Measurements from ENCODE around the gene PLCG1. TPM values are rescaled to one million over a fixed set of nuclear protein-coding genes. Genes with fewer than 3 reads are reported as not detected.

PLCG1 gene
- total RNA-seq, 2 donors from 2014 or later, result 40.0 to 87.7 TPM

DNA sequence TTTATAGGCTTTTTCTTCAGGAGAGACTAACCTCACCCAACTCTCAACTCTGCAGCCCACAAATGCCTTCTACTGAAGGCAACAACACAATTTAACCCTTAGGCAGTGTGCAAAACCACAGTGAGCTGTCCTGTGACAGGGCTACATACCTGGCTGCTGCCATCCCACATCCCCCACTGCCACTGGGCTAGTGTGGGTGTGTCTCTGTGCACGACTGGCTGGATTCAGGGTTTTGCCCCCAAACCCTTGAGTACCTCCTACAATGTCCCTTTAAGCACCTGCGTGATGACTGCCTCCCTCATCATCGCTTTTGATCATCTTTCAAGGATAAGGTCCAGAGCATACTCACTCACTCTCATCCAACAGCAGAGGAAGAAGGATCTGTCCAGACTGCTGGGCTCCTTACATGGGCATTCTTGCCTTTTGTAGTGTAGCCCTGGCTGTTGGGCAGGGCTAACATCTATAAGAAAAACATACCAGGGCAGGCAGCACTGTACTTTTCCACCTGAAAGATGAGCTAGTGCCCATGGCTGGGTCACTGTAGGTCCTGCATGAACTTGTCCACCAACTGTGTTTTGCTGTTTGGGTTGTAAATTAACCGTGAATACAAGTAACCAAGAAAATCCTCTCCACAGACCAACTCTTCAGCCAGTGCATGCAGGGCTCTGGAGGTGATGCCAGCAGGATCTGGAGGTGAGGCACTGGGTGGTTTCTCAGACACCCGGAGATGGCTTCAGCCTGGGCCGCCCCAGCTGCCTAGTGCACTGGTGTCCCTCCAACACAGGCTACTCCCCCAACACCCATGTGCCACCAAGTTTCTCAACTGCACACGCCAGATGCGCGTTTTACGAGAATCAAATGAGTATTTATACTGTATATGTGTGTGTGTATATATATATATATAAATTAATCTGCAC is 45.2 kb downstream of the PLCG1 start:
- no peak for ATAC-seq
- H3K9me3 ChIP-seq, result no peaks in the 10 kb centered on the region
- H3K36me3 ChIP-seq (replicated peaks in 1 of 2; ENCODE audit: insufficient read depth in 1 of 2, low read depth in 2 of 2), result no peaks in the 10 kb centered on the region
- no peak overlapping the region for H3K27ac ChIP-seq
- no peak overlapping the region for H3K4me3 ChIP-seq
- no peak for DNase-seq
- no peaks in the 10 kb centered on the region for H3K4me1 ChIP-seq
- intact Hi-C loops (cut with DNase I), result no loop called here
- WGBS, 2 donors, result 89 to 92% methylated on average over 8 to 10 of the region's 10 CpGs
- no peak for TF ChIP-seq POLR2A (IDR thresholded peaks at IDR 0.05)
- TF ChIP-seq, protein P1, sequence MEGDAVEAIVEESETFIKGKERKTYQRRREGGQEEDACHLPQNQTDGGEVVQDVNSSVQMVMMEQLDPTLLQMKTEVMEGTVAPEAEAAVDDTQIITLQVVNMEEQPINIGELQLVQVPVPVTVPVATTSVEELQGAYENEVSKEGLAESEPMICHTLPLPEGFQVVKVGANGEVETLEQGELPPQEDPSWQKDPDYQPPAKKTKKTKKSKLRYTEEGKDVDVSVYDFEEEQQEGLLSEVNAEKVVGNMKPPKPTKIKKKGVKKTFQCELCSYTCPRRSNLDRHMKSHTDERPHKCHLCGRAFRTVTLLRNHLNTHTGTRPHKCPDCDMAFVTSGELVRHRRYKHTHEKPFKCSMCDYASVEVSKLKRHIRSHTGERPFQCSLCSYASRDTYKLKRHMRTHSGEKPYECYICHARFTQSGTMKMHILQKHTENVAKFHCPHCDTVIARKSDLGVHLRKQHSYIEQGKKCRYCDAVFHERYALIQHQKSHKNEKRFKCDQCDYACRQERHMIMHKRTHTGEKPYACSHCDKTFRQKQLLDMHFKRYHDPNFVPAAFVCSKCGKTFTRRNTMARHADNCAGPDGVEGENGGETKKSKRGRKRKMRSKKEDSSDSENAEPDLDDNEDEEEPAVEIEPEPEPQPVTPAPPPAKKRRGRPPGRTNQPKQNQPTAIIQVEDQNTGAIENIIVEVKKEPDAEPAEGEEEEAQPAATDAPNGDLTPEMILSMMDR (IDR thresholded peaks at IDR 0.05), result no peak
- H3K27me3 ChIP-seq, result no peaks in the 10 kb centered on the region

DNA sequence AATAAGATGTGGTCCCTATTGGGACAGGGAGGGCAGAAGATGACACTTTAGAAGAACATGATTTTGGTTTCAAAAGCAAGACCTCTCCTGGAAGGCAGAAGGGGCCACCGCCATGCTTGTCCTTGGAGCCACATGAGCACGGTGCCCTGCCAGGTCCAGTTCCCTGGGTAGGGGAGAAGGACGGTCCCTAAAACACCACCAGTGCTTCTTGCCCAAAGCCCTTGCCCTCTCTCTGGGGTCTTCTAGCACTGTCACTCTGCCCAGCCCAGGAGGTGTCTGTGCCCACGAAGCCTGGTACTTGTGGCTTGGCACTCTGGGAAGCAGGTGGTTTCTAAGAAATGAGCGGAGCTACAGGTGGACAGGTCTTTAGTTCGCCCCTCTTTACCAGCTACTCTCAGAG is 46.0 kb downstream of the PLCG1 start:
- H3K27ac ChIP-seq, result no peak overlapping the region
- intact Hi-C loops (cut with DNase I), result no loop called here
- DNase-seq, result no peak

DNA sequence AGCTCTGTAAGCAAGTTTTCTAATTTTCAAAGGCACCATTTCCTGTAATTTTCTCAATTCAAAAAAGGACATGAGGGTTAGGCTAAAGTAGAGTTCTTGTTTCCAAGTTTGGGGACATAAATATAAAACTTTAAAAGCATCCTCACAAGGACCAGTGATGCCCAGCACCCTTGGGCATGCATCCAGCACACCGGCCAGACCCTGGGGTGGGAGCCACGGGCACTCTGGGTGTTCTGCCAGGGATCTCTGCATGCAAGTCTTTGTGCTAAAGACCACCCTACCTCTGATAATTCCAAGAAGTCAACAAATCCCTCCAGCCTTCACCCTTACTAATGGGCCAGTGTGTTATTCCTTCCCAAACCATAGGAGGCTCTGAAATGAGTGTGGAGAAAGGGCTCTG is 46.5 kb downstream of the PLCG1 start:
- ATAC-seq (no peak), DNase-seq (no peak)
- Histone ChIP-seq H3K4me3 (no peak overlapping the region), H3K27ac (no peak overlapping the region), H3K27me3 (no peaks in the 10 kb centered on the region), H3K36me3 (replicated peaks in 1 of 2; ENCODE audit: insufficient read depth in 1 of 2, low read depth in 2 of 2) (no peaks in the 10 kb centered on the region), H3K9me3 (no peaks in the 10 kb centered on the region), H3K4me1 (no peaks in the 10 kb centered on the region)
- intact Hi-C loops (cut with DNase I), result no loop called here
- no peak for TF ChIP-seq POLR2A (IDR thresholded peaks at IDR 0.05)
- TF ChIP-seq, protein P1 (IDR thresholded peaks at IDR 0.05), result no peak
- WGBS, 2 donors, result 58 to 100% methylated on average over 2 of the region's 2 CpGs

More for the DNA sequence above, 46.0 kb downstream of the PLCG1 start:
- Histone ChIP-seq H3K4me3 (no peak overlapping the region), H3K4me1 (no peaks in the 10 kb centered on the region), H3K36me3 (replicated peaks in 1 of 2; ENCODE audit: insufficient read depth in 1 of 2, low read depth in 2 of 2) (no peaks in the 10 kb centered on the region), H3K9me3 (no peaks in the 10 kb centered on the region), H3K27me3 (no peaks in the 10 kb centered on the region)
- whole genome bisulfite sequencing, 2 donors, result 93 to 95% methylated on average over 6 of the region's 6 CpGs
- no peak for ATAC-seq
- no peak for TF ChIP-seq POLR2A (IDR thresholded peaks at IDR 0.05)
- TF ChIP-seq, protein P1 (IDR thresholded peaks at IDR 0.05), result no peak

DNA sequence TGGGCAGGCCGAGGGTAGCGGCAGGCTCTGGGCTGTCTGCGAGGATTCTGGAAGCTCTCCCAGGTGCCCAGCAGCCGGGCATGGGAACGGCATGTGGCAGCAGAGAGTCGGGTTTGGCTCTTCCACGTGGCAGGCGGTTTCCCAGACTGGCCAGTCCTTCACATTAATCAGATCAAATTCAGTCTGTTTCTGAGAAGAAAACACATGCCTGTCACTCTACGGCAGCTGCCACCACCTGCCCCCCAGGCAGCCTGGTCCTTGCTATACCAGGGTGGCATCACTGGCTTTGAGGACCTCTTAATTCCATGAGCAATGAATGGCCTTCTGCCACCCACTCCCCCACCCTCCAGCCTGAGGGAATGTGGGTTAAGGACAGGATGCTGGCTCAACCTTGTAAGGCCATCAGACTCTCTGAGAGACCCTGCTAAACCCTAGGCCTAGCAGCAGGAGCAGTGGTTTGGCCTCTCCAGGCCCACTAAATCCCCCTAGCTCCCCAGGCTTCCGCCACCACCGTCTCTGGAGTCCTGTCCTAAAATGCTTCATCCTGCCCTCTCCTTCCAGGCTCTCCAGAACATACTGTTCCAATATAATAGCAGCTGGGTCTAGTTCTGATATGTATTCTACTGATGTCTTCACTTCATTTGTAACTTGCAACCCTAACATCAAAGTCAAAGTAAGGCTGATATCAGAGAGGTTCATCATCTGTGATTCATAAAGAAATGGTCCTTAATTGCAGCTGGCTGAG is 47.8 kb downstream of the PLCG1 start:
- Histone ChIP-seq H3K4me3 (no peak overlapping the region), H3K27me3 (no peaks in the 10 kb centered on the region), H3K27ac (no peak overlapping the region), H3K36me3 (replicated peaks in 1 of 2; ENCODE audit: insufficient read depth in 1 of 2, low read depth in 2 of 2) (no peaks in the 10 kb centered on the region), H3K9me3 (peaks cover 0 to 6% (median 0%) of the 10 kb centered on the region in 3 donors), H3K4me1 (no peaks in the 10 kb centered on the region)
- WGBS, 2 donors, result 64 to 81% methylated on average over 10 to 11 of the region's 11 CpGs
- TF ChIP-seq POLR2A (IDR thresholded peaks at IDR 0.05), result no peak
- TF ChIP-seq, protein P1 (IDR thresholded peaks at IDR 0.05), result no peak
- DNase-seq (no peak), ATAC-seq (no peak)
- intact Hi-C loops (cut with DNase I), result no loop called here

Data from body of pancreas (tissue), 4 donors.